ENCODE data around the gene LRP2.

- TF ChIP-seq, protein P1, sequence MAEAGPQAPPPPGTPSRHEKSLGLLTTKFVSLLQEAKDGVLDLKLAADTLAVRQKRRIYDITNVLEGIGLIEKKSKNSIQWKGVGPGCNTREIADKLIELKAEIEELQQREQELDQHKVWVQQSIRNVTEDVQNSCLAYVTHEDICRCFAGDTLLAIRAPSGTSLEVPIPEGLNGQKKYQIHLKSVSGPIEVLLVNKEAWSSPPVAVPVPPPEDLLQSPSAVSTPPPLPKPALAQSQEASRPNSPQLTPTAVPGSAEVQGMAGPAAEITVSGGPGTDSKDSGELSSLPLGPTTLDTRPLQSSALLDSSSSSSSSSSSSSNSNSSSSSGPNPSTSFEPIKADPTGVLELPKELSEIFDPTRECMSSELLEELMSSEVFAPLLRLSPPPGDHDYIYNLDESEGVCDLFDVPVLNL (CRISPR knock-in tag; IDR thresholded peaks at IDR 0.05; ENCODE audit: borderline replicate concordance, low read depth): no peak
- TF ChIP-seq CTCF (IDR thresholded peaks at IDR 0.05) (no peak), NFYB (CRISPR knock-in tag; conservative IDR thresholded peaks at IDR 0.05; ENCODE audit: low read depth) (no peak), ATF6 (CRISPR knock-in tag; IDR thresholded peaks at IDR 0.05) (no peak), FOXJ3 (CRISPR knock-in tag; IDR thresholded peaks at IDR 0.05; ENCODE audit: borderline replicate concordance) (no peak), ZNF416 (CRISPR knock-in tag; IDR thresholded peaks at IDR 0.05) (no peak), FOXK1 (CRISPR knock-in tag; IDR thresholded peaks at IDR 0.05) (no peak), CBFB (CRISPR knock-in tag; IDR thresholded peaks at IDR 0.05; ENCODE audit: low read depth) (no peak), TEAD4 (CRISPR knock-in tag; IDR thresholded peaks at IDR 0.05) (no peak), ZNF671 (CRISPR knock-in tag; IDR thresholded peaks at IDR 0.05) (no peak)
- TF ChIP-seq, protein P2, sequence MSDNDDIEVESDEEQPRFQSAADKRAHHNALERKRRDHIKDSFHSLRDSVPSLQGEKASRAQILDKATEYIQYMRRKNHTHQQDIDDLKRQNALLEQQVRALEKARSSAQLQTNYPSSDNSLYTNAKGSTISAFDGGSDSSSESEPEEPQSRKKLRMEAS (CRISPR knock-in tag; IDR thresholded peaks at IDR 0.05): no peak
- TF ChIP-seq, protein P3, sequence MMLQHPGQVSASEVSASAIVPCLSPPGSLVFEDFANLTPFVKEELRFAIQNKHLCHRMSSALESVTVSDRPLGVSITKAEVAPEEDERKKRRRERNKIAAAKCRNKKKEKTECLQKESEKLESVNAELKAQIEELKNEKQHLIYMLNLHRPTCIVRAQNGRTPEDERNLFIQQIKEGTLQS (CRISPR knock-in tag; conservative IDR thresholded peaks at IDR 0.05): no peak
Measured at GRCh38 chr2:169230204-169230603, 132.1 kb downstream of the LRP2 start.

Measured in WTC11 (cell line).